HG03039 (cell line): Measurements from ENCODE around the gene AMY2A.
"Not testable (repeated sequence)": the region's sequence is repeated elsewhere in the genome, so short reads cannot be mapped to it uniquely, and the experiment has no call there.

Experiments used
- ATAC-seq: cut with Tn5 transposase; IDR thresholded peaks from one replicate; pipeline ENCODE4 v1.9.1; 2021; ENCODE audit warnings: mild to moderate bottlenecking, moderate library complexity; ENCODE audit not compliant: unreplicated experiment

AMY2A gene

GRCh38 chr1:103616994-103617477 is at the start of gene AMY2A:
Gene AMY2A (plus strand): TSS chr1:103617427. CDS start chr1:103617441, 14 bp downstream.
- not testable (repeated sequence) for ATAC-seq

- ATAC-seq: no peak
Measured at GRCh38 chr1:103569493-103569892, 47.7 kb upstream of the AMY2A start.

GRCh38 chr1:103571289-103571688 is 45.9 kb upstream of the AMY2A start, which contains the start of gene AMY2B:
Gene AMY2B (plus strand): TSS chr1:103571589. CDS start chr1:103571603, 14 bp downstream.
- not testable (repeated sequence) for ATAC-seq

- ATAC-seq: no peak
Measured at GRCh38 chr1:103576065-103576464, 41.2 kb upstream of the AMY2A start.

GRCh38 chr1:103576784-103577183 is 40.4 kb upstream of the AMY2A start:
- ATAC-seq: not testable (repeated sequence)

- ATAC-seq: no peak
Measured at GRCh38 chr1:103582464-103582863, 34.8 kb upstream of the AMY2A start.

GRCh38 chr1:103583887-103584286 is 33.3 kb upstream of the AMY2A start:
- ATAC-seq: no peak

- no peak for ATAC-seq
Measured at GRCh38 chr1:103584537-103584936, 32.7 kb upstream of the AMY2A start.

GRCh38 chr1:103602740-103603139 is 14.5 kb upstream of the AMY2A start:
- not testable (repeated sequence) for ATAC-seq

GRCh38 chr1:103616362-103616761 is 865 bp upstream of the AMY2A start:
- ATAC-seq: no peak

- ATAC-seq: not testable (repeated sequence)
Measured at GRCh38 chr1:103627436-103627835, 10.2 kb downstream of the AMY2A start.

- not testable (repeated sequence) for ATAC-seq
Measured at GRCh38 chr1:103641194-103641593, 24.0 kb downstream of the AMY2A start.

- not testable (repeated sequence) for ATAC-seq
Measured at GRCh38 chr1:103643908-103644307, 26.7 kb downstream of the AMY2A start.

- ATAC-seq: not testable (repeated sequence)
Measured at GRCh38 chr1:103650305-103650704, 33.1 kb downstream of the AMY2A start.

GRCh38 chr1:103650889-103651288 is 33.7 kb downstream of the AMY2A start:
- not testable (repeated sequence) for ATAC-seq

GRCh38 chr1:103654133-103654532 is 36.9 kb downstream of the AMY2A start:
- not testable (repeated sequence) for ATAC-seq

GRCh38 chr1:103655460-103655859 is 38.2 kb downstream of the AMY2A start, which contains the start of gene AMY1A:
Gene AMY1A (plus strand): TSS chr1:103655760. CDS start chr1:103656331, 571 bp downstream.
- not testable (repeated sequence) for ATAC-seq
